Panc1 (cell line): ENCODE data around the gene ST3GAL5. TPM values are rescaled to one million over a fixed set of nuclear protein-coding genes. Genes with fewer than 3 reads are reported as not detected.

Experiments used
- ATAC-seq: fragments of 200-7000 bp; cut with Tn5 transposase; 2 replicates; pipeline ENCODE4 v1.9.1; 2020; ENCODE audit warnings: mild to moderate bottlenecking, moderate library complexity
- BruUV-seq: library from RNA; stranded (reverse); fragments of 400-500 nt; replicated peaks from 2 replicates; lab custom pipeline; 2021; lab: Mats Ljungman, UMichigan
- CTCF ChIA-PET: fragments of 300-600 bp; sonication (Branson Sonifier 250); formaldehyde crosslinking; loops from one replicate; lab custom pipeline; 2022; ENCODE audit warnings: antibody characterized with exemption; lab: Charles Lee
- POLR2A ChIA-PET: fragments of 300-600 bp; sonication (Branson Sonifier 250); formaldehyde crosslinking; loops from one replicate; lab custom pipeline; 2022; ENCODE audit warnings: antibody characterized with exemption; lab: Charles Lee
- DNase-seq: peaks from one replicate; pipeline ENCODE4 v3.0.0-alpha.2; 2010; ENCODE audit warnings: low read depth, low spot score
- H3K27ac ChIP-seq: 2 replicates; pipeline ENCODE4 v1.5.1; 2011; ENCODE audit warnings: mild to moderate bottlenecking, low read length, inconsistent platforms
- H3K27me3 ChIP-seq: fragments of 200-500 bp; sonication (Bioruptor generic); 2 replicates; pipeline ENCODE4 v1.6.0; 2014; ENCODE audit warnings: low read length, inconsistent platforms; ENCODE audit not compliant: control insufficient read depth, insufficient read depth
- H3K36me3 ChIP-seq: fragments of 200-500 bp; sonication (Bioruptor generic); 2 replicates; pipeline ENCODE4 v1.5.1; 2014; ENCODE audit warnings: inconsistent platforms, mild to moderate bottlenecking, low read length, moderate library complexity; ENCODE audit not compliant: control insufficient read depth, insufficient read depth
- H3K4me1 ChIP-seq: 2 replicates; pipeline ENCODE4 v1.5.1; 2011; ENCODE audit warnings: inconsistent platforms, mild to moderate bottlenecking, low read length, moderate library complexity; ENCODE audit not compliant: control insufficient read depth, insufficient read depth
- H3K4me3 ChIP-seq, 2 experiments: 2 replicates each; pipeline ENCODE4 v1.5.1; 2011 to 2012; ENCODE audit warnings: low read depth in 2 of 2, low read length in 2 of 2, mild to moderate bottlenecking in 2 of 2, inconsistent platforms in 1 of 2, moderate library complexity in 1 of 2
- H3K9me3 ChIP-seq: fragments of 200-500 bp; sonication (Bioruptor generic); 2 replicates; pipeline ENCODE4 v1.5.1; 2014; ENCODE audit warnings: low read depth, mild to moderate bottlenecking, inconsistent platforms, low read length, moderate library complexity; ENCODE audit not compliant: control insufficient read depth, insufficient read depth
- POLR2AphosphoS5 ChIP-seq: IDR thresholded peaks from 2 replicates; pipeline ENCODE4 v1.6.1; 2012; ENCODE audit warnings: mild to moderate bottlenecking, low read depth, low read length, moderate library complexity
- SIN3A ChIP-seq: IDR thresholded peaks from 2 replicates; pipeline ENCODE4 v1.6.1; 2012; ENCODE audit warnings: low read depth, mild to moderate bottlenecking, low read length, moderate library complexity, borderline replicate concordance; ENCODE audit not compliant: insufficient read depth
- TCF7L2 ChIP-seq: IDR thresholded peaks from 2 replicates; pipeline ENCODE4 v1.6.1; 2011; ENCODE audit warnings: mild to moderate bottlenecking, low read depth, low read length, inconsistent platforms
- in situ Hi-C: cut with HindIII; loops from 2 replicates; pipeline ENCODE4 v1.10.0; 2016; ENCODE audit warnings: low sequenced_read_pairs, low pct_unique_long_range_greater_than_20kb
- intact Hi-C: fragments of 100-400 bp; cut with micrococcal nuclease; formaldehyde crosslinking; loops from one replicate; pipeline ENCODE4 v1.10.0; 2022; ENCODE audit not compliant: unreplicated experiment
- total RNA-seq: library from RNA; stranded (reverse); gene quantifications from one replicate; pipeline ENCODE4 v1.2.1, GENCODE V29; 2021; ENCODE audit not compliant: unreplicated experiment
- TF ChIP-seq, protein P1 (sequence below), 2 experiments: IDR thresholded peaks; 2 replicates each; pipeline ENCODE4 v1.6.1; 2011 to 2012; ENCODE audit warnings: low read depth in 2 of 2, control low read depth in 1 of 2, low read length in 1 of 2, mild to moderate bottlenecking in 1 of 2, moderate library complexity in 1 of 2; ENCODE audit not compliant: insufficient read depth in 1 of 2
- TF ChIP-seq, protein P2 (sequence below): fragments of 450-650 bp; IDR thresholded peaks from 2 replicates; pipeline ENCODE4 v1.5.1; 2017; ENCODE audit warnings: mild to moderate bottlenecking

ST3GAL5 gene
- total RNA-seq, 1 experiment from 2014 or later = 5.0 TPM

DNA sequence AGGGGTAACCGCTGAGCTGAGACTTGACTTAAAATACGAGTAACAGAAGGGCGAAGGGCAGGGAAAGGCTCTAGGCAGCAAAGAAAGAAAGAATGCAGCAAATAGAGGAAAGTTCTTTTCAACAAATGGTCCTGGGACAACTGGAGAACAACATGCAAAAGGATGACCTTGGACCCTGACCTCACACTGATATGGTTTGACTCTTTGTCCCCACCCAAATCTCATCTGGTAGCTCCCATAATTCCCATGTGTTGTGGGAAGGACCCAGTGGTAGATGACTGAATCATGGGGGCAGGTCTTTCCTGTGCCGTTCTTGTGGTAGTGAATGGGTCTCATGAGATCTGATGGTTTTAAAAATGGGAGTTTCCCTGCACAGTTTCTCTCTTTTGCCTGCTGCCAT, 33.9 kb downstream of the ST3GAL5 start:
- no TSS peak for BruUV-seq
- TF ChIP-seq TCF7L2 (no peak), POLR2AphosphoS5 (no peak), SIN3A (no peak)
- TF ChIP-seq, protein P1, sequence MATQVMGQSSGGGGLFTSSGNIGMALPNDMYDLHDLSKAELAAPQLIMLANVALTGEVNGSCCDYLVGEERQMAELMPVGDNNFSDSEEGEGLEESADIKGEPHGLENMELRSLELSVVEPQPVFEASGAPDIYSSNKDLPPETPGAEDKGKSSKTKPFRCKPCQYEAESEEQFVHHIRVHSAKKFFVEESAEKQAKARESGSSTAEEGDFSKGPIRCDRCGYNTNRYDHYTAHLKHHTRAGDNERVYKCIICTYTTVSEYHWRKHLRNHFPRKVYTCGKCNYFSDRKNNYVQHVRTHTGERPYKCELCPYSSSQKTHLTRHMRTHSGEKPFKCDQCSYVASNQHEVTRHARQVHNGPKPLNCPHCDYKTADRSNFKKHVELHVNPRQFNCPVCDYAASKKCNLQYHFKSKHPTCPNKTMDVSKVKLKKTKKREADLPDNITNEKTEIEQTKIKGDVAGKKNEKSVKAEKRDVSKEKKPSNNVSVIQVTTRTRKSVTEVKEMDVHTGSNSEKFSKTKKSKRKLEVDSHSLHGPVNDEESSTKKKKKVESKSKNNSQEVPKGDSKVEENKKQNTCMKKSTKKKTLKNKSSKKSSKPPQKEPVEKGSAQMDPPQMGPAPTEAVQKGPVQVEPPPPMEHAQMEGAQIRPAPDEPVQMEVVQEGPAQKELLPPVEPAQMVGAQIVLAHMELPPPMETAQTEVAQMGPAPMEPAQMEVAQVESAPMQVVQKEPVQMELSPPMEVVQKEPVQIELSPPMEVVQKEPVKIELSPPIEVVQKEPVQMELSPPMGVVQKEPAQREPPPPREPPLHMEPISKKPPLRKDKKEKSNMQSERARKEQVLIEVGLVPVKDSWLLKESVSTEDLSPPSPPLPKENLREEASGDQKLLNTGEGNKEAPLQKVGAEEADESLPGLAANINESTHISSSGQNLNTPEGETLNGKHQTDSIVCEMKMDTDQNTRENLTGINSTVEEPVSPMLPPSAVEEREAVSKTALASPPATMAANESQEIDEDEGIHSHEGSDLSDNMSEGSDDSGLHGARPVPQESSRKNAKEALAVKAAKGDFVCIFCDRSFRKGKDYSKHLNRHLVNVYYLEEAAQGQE (IDR thresholded peaks at IDR 0.05; ENCODE audit: insufficient read depth in 1 of 2, low read depth in 2 of 2, low read length in 1 of 2) = no peak
- TF ChIP-seq, protein P2, sequence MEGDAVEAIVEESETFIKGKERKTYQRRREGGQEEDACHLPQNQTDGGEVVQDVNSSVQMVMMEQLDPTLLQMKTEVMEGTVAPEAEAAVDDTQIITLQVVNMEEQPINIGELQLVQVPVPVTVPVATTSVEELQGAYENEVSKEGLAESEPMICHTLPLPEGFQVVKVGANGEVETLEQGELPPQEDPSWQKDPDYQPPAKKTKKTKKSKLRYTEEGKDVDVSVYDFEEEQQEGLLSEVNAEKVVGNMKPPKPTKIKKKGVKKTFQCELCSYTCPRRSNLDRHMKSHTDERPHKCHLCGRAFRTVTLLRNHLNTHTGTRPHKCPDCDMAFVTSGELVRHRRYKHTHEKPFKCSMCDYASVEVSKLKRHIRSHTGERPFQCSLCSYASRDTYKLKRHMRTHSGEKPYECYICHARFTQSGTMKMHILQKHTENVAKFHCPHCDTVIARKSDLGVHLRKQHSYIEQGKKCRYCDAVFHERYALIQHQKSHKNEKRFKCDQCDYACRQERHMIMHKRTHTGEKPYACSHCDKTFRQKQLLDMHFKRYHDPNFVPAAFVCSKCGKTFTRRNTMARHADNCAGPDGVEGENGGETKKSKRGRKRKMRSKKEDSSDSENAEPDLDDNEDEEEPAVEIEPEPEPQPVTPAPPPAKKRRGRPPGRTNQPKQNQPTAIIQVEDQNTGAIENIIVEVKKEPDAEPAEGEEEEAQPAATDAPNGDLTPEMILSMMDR = no peak
- ChIA-PET POLR2A (no interaction called here), CTCF (no interaction called here)
- Histone ChIP-seq H3K27me3 (no peaks in the 10 kb centered on the region), H3K36me3 (no peaks in the 10 kb centered on the region), H3K27ac (no peak overlapping the region), H3K4me1 (no peaks in the 10 kb centered on the region), H3K9me3 (no peaks in the 10 kb centered on the region), H3K4me3 (no peak overlapping the region)
- ATAC-seq (no peak), DNase-seq (no peak)
- intact Hi-C loops (no loop called here), in situ Hi-C loops (no loop called here)

DNA sequence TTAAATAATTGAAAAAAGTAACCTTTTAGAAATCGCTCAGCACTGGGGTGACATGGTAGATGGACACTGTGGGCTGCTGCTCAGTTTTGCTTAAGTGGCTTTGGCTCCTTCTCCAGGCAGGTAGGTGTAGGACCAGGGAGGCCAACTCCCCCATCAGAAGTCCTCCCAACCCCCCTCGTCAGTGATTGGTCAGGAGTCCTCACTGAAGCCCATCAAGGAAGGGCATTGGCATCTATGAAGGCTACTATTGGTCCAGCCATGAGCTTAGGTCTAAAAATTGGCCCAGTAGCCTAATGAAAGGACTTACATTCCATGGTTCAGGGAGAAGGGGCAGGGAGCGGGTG, 34.7 kb downstream of the ST3GAL5 start:
- intact Hi-C loops (no loop called here), in situ Hi-C loops (no loop called here)
- Histone ChIP-seq H3K27ac (no peak overlapping the region), H3K9me3 (no peaks in the 10 kb centered on the region), H3K4me1 (no peaks in the 10 kb centered on the region), H3K36me3 (no peaks in the 10 kb centered on the region), H3K27me3 (no peaks in the 10 kb centered on the region), H3K4me3 (no peak overlapping the region)
- TF ChIP-seq TCF7L2 = no peak
- CTCF ChIA-PET = no interaction called here
- no TSS peak for BruUV-seq
- POLR2A ChIA-PET = no interaction called here
- DNase-seq = no peak
- no peak for ATAC-seq

DNA sequence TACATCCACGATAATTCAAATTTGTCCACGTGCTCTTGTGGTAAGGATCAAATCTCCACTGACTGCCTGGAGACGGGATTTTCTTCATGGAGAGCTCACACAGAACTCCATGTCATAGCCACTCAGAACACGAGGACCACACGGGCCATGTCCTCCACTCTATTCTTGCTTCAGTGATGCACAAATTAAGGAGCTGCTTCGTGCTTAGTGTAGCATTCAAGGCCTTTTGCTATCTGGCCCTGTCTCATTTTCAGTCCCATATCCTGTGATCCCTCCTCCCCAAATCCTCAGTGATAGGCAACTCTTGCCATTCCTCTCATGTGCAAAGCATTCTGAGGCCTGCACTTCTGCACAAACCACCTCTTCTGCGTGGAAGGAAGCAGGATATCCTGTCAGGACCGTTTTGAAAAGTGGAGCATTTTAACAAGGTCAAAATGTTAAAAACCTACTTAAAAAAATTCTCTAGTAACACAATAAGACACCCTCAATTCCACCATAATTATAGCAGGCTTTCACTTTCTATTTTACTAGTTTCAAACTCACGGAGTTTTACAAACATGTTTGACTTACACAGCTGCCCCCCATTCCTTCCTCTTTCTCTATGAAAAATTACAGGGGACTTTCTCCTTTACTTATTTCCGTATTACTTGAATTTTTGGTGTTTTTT, 35.2 kb downstream of the ST3GAL5 start:
- intact Hi-C loops (no loop called here), in situ Hi-C loops (no loop called here)
- no peak for ATAC-seq
- Histone ChIP-seq H3K9me3 (no peaks in the 10 kb centered on the region), H3K4me3 (peak overlapping the region in 1 of 2 experiments; percentile 21; a peak in 1 of 4 replicates), H3K27me3 (no peaks in the 10 kb centered on the region), H3K36me3 (no peaks in the 10 kb centered on the region), H3K27ac (no peak overlapping the region), H3K4me1 (no peaks in the 10 kb centered on the region)
- no peak for TF ChIP-seq POLR2AphosphoS5
- TF ChIP-seq, protein P1 (IDR thresholded peaks at IDR 0.05; ENCODE audit: insufficient read depth in 1 of 2, low read depth in 2 of 2, low read length in 1 of 2) = no peak
- no peak for TF ChIP-seq TCF7L2
- TF ChIP-seq, protein P2 = no peak
- no peak for TF ChIP-seq SIN3A
- ChIA-PET CTCF (no interaction called here), POLR2A (no interaction called here)
- BruUV-seq = no TSS peak
- no peak for DNase-seq
